H1 (cell line): ENCODE results near the gene SLC26A11. TPM values are rescaled to one million over a fixed set of nuclear protein-coding genes. Genes with fewer than 3 reads are reported as not detected.

Experiments
- CHD1 ChIP-seq: IDR thresholded peaks from 2 replicates; pipeline ENCODE4 v1.6.1; 2012; ENCODE audit warnings: low read depth, low read length, improper control_type of control experiment
- EZH2 ChIP-seq: fragments of 200-600 bp; sonication (generic); IDR thresholded peaks from 2 replicates; pipeline ENCODE4 v1.7.1; 2012; ENCODE audit warnings: low read depth, mild to moderate bottlenecking, moderate library complexity, low read length, inconsistent platforms; ENCODE audit not compliant: severe bottlenecking
- polyA plus RNA-seq, 7 experiments: library from polyadenylated mRNA; depleted of rRNA in 3 of 7; stranded (reverse) in 5 of 7; unstranded in 2 of 7; fragments of >200 nt in 5 of 7; fragments of 200-250 nt in 2 of 7; gene quantifications; 1 replicate in 5 of 7; 2 replicates in 1 of 7; 4 replicates in 1 of 7; pipeline versions ENCODE4 v1.2.1 to v1.2.3, GENCODE V29; 2011 to 2013; ENCODE audit warnings: missing spikeins in 2 of 7, mixed read lengths in 2 of 7
- total RNA-seq: library from RNA; stranded (reverse); fragmentation: NEBNext Ultra II Directional; extraction: Animal tissue kit (Norgen Biotek cat#: 25700); gene quantifications from 2 replicates; pipeline ENCODE4 v1.2.1, GENCODE V29; 2021
- TF ChIP-seq, protein P1 (sequence below): fragments of 300-600 bp; sonication (generic); IDR thresholded peaks from 2 replicates; pipeline ENCODE4 v1.7.1; 2012; ENCODE audit warnings: low read length, moderate library complexity, mild to moderate bottlenecking, inconsistent platforms; ENCODE audit not compliant: insufficient replicate concordance

SLC26A11 gene
- total and polyA plus RNA-seq, 2 of the 8 experiments (the other 6 are each of a cell fraction or from before 2014, with no cell fraction given) = 15.5 to 25.9 TPM

DNA sequence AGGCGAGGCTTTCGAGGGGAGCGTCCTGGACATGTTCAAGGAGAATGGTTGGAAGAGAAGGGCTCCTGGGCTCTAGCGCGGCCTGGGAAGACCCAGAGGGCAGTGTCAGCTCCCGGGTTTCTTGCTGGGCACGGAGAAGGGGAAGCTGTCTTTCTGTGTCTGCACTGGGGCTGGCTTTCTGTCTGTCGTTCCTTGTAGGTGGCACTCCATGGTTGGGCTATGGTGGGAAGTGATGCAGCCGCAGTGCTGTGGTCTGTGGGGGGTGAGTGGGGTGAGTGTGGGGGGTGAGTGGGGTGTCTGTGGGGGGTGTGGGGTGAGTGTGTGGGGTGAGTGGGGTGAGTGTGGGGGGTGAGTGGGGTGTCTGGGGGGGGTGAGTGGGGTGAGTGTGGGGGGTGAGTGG, 54.1 kb downstream of the SLC26A11 start (continued):
- TF ChIP-seq, protein P1, sequence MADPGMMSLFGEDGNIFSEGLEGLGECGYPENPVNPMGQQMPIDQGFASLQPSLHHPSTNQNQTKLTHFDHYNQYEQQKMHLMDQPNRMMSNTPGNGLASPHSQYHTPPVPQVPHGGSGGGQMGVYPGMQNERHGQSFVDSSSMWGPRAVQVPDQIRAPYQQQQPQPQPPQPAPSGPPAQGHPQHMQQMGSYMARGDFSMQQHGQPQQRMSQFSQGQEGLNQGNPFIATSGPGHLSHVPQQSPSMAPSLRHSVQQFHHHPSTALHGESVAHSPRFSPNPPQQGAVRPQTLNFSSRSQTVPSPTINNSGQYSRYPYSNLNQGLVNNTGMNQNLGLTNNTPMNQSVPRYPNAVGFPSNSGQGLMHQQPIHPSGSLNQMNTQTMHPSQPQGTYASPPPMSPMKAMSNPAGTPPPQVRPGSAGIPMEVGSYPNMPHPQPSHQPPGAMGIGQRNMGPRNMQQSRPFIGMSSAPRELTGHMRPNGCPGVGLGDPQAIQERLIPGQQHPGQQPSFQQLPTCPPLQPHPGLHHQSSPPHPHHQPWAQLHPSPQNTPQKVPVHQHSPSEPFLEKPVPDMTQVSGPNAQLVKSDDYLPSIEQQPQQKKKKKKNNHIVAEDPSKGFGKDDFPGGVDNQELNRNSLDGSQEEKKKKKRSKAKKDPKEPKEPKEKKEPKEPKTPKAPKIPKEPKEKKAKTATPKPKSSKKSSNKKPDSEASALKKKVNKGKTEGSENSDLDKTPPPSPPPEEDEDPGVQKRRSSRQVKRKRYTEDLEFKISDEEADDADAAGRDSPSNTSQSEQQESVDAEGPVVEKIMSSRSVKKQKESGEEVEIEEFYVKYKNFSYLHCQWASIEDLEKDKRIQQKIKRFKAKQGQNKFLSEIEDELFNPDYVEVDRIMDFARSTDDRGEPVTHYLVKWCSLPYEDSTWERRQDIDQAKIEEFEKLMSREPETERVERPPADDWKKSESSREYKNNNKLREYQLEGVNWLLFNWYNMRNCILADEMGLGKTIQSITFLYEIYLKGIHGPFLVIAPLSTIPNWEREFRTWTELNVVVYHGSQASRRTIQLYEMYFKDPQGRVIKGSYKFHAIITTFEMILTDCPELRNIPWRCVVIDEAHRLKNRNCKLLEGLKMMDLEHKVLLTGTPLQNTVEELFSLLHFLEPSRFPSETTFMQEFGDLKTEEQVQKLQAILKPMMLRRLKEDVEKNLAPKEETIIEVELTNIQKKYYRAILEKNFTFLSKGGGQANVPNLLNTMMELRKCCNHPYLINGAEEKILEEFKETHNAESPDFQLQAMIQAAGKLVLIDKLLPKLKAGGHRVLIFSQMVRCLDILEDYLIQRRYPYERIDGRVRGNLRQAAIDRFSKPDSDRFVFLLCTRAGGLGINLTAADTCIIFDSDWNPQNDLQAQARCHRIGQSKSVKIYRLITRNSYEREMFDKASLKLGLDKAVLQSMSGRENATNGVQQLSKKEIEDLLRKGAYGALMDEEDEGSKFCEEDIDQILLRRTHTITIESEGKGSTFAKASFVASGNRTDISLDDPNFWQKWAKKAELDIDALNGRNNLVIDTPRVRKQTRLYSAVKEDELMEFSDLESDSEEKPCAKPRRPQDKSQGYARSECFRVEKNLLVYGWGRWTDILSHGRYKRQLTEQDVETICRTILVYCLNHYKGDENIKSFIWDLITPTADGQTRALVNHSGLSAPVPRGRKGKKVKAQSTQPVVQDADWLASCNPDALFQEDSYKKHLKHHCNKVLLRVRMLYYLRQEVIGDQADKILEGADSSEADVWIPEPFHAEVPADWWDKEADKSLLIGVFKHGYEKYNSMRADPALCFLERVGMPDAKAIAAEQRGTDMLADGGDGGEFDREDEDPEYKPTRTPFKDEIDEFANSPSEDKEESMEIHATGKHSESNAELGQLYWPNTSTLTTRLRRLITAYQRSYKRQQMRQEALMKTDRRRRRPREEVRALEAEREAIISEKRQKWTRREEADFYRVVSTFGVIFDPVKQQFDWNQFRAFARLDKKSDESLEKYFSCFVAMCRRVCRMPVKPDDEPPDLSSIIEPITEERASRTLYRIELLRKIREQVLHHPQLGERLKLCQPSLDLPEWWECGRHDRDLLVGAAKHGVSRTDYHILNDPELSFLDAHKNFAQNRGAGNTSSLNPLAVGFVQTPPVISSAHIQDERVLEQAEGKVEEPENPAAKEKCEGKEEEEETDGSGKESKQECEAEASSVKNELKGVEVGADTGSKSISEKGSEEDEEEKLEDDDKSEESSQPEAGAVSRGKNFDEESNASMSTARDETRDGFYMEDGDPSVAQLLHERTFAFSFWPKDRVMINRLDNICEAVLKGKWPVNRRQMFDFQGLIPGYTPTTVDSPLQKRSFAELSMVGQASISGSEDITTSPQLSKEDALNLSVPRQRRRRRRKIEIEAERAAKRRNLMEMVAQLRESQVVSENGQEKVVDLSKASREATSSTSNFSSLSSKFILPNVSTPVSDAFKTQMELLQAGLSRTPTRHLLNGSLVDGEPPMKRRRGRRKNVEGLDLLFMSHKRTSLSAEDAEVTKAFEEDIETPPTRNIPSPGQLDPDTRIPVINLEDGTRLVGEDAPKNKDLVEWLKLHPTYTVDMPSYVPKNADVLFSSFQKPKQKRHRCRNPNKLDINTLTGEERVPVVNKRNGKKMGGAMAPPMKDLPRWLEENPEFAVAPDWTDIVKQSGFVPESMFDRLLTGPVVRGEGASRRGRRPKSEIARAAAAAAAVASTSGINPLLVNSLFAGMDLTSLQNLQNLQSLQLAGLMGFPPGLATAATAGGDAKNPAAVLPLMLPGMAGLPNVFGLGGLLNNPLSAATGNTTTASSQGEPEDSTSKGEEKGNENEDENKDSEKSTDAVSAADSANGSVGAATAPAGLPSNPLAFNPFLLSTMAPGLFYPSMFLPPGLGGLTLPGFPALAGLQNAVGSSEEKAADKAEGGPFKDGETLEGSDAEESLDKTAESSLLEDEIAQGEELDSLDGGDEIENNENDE = no peak
- no peak for TF ChIP-seq EZH2
- TF ChIP-seq CHD1 = no peak
